T-helper 22 cell (primary cell): ENCODE data around the gene EFCAB3.
"Not testable (repeated sequence)": the region's sequence is repeated elsewhere in the genome, so short reads cannot be mapped to it uniquely, and the experiment has no call there.

Experiments used
- DNase-seq: peaks from one replicate; pipeline ENCODE4 v3.0.0-alpha.2; 2020; ENCODE audit warnings: low read depth

Gene EFCAB3

GRCh38 chr17:62465271-62465670 is 84.9 kb downstream of the EFCAB3 start:
- not testable (repeated sequence) for DNase-seq
